ENCODE data around the gene TPX2.

- TF ChIP-seq CTCF (IDR thresholded peaks at IDR 0.05; ENCODE audit: poor library complexity, severe bottlenecking) (no peak), REST (IDR thresholded peaks at IDR 0.05; ENCODE audit: borderline replicate concordance) (no peak), EP300 (conservative IDR thresholded peaks at IDR 0.05; ENCODE audit: poor library complexity, severe bottlenecking) (no peak), EZH2 (IDR thresholded peaks at IDR 0.05; ENCODE audit: borderline replicate concordance, insufficient read depth, low read length, poor library complexity, severe bottlenecking) (no peak), POLR2AphosphoS5 (IDR thresholded peaks at IDR 0.05) (no peak), SMC3 (conservative IDR thresholded peaks at IDR 0.05; ENCODE audit: poor library complexity) (no peak), MXI1 (conservative IDR thresholded peaks at IDR 0.05; ENCODE audit: poor library complexity, severe bottlenecking) (no peak), RAD21 (conservative IDR thresholded peaks at IDR 0.05) (no peak)
These were observed 26.4 kb upstream of the TPX2 start for GRCh38 chr20:31712564-31713311.
